Endothelial cell of hepatic sinusoid (primary cell): ENCODE data around the gene PPP2R3B.
"Not testable (repeated sequence)": the region's sequence is repeated elsewhere in the genome, so short reads cannot be mapped to it uniquely, and the experiment has no call there.

ENCODE experiments used
- in situ Hi-C: cut with HindIII; loops from 2 replicates; pipeline ENCODE4 v1.10.0; 2017; ENCODE audit warnings: low sequenced_read_pairs

PPP2R3B gene

DNA sequence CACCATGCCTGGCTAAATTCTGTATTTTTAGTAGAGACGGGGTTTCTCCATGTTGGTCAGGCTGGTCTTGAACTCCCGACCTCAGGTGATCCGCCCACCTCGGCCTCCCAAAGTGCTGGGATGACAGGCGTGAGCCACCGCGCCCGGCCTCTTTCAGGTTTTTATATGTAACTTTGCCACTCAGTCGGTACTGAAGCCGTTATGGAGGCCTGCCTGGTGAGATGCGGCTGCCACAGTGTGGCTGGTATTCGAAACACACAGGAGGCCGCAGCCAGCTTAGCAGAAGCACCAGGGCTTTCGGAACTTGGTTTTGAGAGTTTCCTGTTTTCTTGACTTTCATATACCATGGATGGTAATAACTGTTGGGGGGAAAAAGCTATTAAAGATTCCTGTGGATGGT is 62.0 kb downstream of the PPP2R3B start:
- in situ Hi-C loops: not testable (repeated sequence)

DNA sequence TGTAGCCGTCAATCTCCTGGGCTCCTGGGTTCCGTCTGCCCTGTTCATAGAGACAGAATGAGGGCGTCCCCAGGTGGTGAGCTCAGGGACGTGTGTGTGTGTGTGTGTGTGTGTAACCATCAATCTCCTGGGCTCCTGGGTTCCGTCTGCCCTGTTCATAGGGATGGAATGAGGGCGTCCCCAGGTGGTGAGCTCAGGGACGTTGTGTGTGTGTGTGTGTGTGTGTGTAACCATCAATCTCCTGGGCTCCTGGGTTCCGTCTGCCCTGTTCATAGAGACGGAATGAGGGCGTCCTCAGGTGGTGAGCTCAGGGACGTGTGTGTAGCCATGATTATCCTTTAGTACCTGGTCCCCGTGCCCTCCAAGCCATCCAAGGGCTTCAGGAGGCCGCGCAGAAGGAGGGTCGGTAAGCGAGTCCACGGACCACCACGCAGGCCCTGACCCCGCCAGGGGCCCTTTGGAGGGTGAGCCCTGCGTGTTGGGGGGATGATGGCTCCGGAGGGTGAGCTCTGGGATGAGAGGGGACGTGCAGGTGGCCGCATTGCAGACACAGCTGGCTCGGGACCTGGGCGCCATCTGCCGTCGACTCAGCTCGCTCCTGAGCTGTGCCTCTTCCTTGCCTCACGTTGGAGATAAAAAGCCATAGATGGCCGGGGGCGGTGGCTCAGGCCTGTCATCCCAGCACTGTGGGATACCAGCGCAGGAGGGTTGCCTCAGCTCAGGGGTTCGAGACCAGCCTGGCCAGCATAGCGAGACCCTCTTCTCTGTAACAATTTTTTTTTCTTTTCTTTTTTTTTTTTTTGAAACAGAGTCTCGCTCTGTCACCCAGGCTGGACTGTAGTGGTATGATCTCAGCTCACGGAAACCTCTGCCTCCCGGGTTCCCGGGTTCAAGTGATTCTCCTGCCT is 62.7 kb downstream of the PPP2R3B start:
- in situ Hi-C loops: no loop called here

- in situ Hi-C loops: no loop called here
These were observed 66.5 kb downstream of the PPP2R3B start for GRCh38 chrX:320126-320783.

- in situ Hi-C loops: no loop called here
These were observed 67.1 kb downstream of the PPP2R3B start for GRCh38 chrX:319579-320125.

DNA sequence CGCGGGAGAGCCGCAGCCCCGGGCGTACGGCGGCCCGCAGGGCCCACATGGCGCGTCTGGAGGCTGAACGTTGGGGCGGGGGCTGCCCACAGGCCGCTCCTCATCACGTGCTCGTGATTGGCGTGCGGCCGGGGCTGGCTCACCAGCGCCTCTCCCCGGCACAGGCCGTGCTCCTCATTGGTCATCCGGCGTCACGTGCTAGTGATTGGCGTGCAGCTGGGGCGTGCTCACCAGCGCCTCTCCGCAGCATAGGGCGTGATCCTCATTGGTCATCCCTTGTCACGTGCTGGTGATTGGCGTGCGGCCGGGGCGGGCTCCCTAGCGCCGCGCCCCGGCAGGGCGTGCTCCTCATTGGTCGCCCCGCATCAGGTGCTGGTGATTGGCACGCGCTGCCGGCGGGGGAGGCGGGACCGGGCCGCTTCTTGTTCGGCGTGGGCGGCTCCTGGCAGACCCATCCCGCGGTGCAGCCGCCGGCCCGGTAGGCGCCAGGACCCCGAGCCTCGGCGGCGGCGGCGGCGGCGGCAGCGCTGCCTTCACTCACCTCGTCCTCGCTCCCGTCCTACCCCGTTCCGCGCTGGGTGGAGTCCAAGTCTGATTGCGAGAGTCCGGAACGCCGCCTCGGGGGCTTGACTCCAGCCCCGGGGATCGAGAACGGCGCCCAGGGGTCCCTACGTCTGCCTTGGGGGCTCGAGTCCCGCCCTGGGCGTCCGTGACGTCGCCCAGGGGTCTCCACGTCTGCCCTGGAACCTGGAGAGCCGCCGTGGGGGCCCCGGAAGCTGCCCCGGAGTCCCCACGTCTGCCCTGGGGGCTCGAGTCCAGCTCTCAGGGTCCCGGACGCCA is 67.7 kb downstream of the PPP2R3B start, which contains the start of gene GTPBP6:
GTPBP6 (minus strand) TSS at position 58 of the 840 bp plus-strand sequence; CDS start at position 49, 9 bp downstream.
- in situ Hi-C loops: no loop called here

GRCh38 chrX:318068-318738 is 68.5 kb downstream of the PPP2R3B start:
- in situ Hi-C loops: no loop called here

DNA sequence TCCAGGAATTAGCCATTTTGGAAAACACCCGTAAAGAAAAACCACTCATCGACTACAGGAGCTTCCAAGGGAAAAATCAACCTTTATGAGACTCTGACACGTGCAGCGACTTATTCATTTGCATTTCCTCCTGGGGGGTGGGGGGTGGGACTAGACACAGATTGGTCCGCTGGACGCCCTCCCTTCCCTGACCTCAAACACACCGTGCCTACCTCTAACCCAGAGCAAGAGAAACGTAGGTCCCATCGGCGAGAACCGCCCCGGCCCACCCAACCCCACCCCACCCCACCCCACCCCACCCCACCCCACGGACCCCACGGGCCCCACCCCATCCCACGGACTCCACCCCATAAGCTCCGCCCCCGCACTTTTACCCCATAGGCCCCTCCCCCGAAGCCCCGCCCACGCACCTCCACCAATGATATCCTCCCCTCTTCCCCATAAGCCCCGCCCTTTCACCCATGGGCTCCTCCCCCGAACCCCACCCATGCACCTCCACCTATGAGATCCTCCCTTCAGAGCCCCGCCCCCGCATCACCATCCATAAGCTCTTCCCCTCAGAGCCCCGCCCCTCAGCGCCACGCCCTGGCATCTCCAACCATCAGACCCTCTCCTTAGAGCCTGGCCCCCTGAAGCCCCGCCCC is 69.2 kb downstream of the PPP2R3B start:
- in situ Hi-C loops: no loop called here

DNA sequence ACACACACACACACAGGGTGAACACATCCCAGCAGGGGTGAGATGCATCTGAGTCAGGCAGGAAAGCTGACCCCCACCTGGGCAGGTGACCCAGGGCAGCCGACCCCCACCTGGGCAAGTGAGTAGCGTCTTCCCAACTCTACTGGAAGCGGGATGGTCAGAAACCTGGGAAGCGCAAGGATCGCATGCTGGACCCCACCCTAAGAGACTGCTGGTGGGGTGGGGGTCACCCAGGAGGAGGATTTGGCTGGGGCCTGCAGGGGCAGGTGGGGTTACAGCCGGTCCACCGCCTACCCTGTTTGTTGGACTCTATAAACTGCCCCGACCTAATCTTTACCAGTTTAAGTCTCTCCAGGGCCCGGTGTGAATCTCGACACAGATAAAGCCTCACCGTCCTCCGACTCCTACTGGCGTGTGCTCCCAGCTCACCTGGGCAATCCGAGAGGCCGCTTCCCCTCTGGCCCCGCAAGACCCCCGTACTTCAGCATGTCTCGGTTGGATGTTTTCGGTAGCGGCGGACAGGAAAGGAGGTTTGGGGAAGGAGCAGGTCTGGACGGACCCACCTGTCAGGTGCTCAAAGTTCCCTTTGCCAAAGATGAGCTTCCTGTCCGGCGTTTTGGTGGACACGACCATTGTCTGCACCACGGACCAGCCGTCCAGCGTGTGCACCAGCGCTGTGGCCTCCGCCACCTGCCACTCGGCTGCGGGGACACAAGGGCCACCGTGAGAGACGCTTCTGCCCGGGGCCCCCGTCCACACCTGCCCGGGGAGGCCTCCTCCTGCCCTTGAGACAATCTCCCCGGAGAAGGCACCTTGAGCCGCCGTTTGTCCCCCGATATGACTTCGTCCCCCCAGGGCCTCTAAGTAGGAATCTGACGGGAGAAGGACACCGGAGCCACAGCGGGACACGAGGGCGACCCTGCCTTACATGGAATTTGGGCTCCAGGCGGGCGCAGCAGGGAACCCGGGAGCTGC is 70.1 kb downstream of the PPP2R3B start:
- in situ Hi-C loops: no loop called here

DNA sequence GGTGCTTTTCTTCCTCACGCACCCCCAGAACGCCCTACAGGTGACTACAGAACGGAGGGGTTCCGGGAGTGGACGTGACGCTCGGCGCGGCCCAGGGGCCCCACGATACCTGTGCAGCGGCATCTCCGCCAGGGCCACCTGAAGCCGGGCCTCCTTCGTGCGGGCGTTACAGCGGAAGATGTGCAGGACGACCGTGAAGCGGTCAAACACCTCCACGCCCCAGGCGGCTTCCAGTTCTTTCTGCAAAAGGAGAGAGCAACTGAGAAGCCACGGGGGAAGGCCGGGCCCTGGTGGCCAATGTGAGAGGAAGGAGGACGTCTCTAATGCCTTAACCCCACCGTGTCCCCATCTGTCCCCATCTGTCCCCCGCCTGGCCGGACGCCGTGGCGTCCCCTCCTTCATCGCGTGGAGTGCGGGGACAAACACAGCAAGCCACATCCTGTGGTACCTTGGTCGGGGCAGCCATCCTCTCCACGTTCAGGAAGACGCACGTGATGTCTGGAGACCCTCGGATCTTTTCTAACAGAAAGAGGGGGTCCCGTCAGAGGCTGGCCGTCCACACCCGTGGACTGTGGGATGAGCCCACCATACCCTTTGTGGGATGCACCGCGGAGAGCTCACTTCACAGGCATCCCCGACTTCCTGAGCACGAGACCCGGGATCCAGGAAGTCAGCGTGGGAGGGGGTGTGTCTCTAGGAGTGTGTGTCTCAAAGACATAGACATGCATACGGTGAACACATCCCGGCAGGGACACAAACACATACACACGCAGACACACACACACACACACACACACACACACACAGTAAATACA is 71.7 kb downstream of the PPP2R3B start:
- in situ Hi-C loops: no loop called here

GRCh38 chrX:314049-314448 is 72.7 kb downstream of the PPP2R3B start:
- in situ Hi-C loops: no loop called here

- in situ Hi-C loops: no loop called here
These were observed 73.2 kb downstream of the PPP2R3B start for GRCh38 chrX:313546-313945.

DNA sequence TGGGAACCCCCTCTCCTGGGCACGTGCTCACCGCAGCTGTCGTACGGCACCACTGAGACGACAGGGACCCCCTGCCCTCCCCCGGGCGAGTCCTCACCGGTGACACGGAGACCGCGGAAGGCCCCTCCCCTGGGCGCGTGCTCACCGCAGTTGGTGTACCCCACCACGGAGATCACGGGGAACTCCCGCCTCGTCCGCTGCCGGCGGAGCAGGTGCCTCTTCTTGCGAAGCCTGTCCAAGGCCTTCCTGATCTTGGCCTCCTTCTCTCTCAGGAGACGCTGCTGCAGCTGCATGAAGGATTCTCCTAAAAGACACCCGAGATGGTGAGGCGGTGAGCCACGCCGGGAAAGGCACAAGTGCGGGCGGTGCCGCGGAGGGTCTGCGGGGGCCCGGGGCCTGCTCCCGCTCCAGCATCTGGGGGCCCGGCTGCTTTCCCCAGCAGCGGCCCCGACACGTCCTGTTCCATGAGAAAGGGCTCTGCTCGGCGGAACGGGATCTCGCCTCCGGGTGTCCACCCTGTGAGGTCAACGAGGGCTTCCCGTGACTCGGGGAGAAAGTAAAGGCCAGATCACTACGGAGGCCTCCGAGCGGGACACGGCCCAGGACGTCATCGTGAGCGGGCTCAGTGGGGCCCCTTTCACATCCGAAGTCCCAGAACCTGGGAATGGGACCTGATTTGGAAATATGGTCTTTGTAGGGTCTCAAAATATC is 73.9 kb downstream of the PPP2R3B start:
- in situ Hi-C loops: no loop called here

DNA sequence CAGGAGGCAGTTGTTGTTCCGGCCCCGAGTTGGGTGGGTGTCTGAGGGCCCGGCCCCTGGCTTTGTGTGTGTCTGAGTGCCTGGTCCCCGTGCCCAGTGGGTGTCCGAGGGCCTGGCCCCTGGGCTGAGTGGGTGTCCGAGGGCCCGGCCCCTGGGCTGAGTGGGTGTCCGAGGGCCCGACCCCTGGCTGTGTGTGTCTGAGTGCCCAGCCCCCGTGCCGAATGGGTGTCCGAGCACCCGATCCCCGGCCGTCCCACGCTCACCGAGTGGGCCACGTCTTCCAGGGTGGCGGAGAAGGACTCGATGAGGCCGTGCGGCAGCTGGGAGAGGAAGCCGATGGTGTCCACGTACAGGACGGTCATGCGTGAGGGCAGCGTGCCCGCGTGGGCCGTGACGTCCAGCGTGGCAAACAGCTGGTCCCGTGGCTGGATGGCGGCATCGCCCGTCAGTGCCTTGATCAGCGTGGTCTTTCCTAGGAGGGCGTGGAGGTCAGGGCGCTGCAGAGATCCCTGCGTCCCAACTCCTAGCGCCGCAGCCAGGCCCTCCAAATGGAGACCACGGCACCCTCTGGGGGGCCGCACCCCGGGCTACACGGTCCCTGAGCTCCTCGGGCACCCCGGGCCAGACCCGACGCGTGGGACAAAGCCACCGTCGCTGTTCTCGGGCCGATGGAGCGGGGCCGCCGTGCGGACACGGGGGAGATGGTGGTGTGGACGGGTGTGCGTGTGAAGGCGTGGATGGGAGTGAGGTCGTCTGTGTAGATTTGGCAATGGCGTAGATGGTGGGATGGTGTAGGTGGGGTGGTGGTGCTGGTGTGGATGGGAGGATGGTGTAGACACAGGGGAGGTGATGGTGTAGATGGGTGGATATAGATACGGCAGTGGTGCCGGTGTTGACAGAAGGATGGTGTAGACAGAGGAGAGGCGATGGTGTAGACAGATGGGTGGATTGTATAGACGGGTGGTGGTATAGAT is 75.3 kb downstream of the PPP2R3B start:
- in situ Hi-C loops: no loop called here

GRCh38 chrX:310621-311155 is 76.0 kb downstream of the PPP2R3B start:
- in situ Hi-C loops: no loop called here

DNA sequence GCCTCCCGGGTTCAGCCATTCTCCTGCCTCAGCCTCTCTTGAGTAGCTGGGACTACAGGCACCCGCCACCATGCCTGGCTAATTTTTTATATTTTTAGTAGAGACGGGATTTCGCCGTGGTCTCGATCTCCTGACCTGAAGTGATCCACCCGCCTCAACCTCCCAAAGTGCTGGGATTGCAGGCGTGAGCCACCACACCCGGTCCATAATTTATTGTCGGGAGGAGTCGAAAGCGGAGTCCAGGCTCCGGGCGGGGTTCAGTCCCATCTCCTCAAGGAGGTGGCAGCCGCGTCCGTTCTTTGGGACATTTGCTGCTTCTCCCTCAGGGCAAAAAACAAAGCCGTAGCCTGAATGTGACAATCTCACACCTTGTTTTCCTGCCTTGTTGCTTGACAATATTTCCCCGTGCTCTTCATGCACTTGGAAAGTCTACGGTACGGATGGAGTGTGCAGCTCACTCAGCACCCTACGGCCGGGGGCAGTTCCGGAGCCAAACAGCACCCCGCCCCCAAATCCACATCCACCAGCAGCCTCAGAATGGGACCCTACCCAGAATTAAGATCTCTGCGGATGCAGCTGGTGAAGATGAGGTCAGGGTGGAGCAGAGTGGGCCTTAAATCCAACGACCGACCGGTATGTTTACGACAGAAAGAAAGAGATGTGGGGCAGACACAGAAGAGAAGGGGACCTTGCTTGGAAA is 77.7 kb downstream of the PPP2R3B start:
- in situ Hi-C loops: no loop called here
